Measurements from ENCODE around the gene KDM5B.

The KDM5B gene

GRCh38 chr1:202807926-202808757, at the start of gene KDM5B:
Gene KDM5B, minus strand, starts transcription at chr1:202808421. Its CDS starts 116 bp downstream, at chr1:202808305.
- Mint-ChIP-seq H3K4me1 (peaks cover 31 to 59% of the 10 kb centered on the region in 2 donors), H3K9me3 (no peaks in the 10 kb centered on the region), H3K36me3 (no peaks in the 10 kb centered on the region), H3K27ac (peak within 1 kb of the TSS; percentile 89), H3K27me3 (peaks cover 7 to 14% of the 10 kb centered on the region in 2 donors), H3K4me3 (peak within 1 kb of the TSS; percentile 85 to 89)
- DNase-seq (peak; percentile 50), ATAC-seq (replicated peaks) (peak; percentile 43)

GRCh38 chr1:202857136-202857610, 49.0 kb upstream of the KDM5B start:
- Mint-ChIP-seq H3K4me1 (peaks cover 9 to 17% of the 10 kb centered on the region in 2 donors), H3K27me3 (peaks cover 15 to 24% of the 10 kb centered on the region in 2 donors), H3K36me3 (peaks cover 0 to 3% of the 10 kb centered on the region in 2 donors), H3K4me3 (no peak overlapping the region), H3K27ac (no peak overlapping the region), H3K9me3 (no peaks in the 10 kb centered on the region)
- ATAC-seq (replicated peaks) (no peak), DNase-seq (no peak)

GRCh38 chr1:202856014-202856413, 47.8 kb upstream of the KDM5B start:
- no peak overlapping the region for H3K27ac Mint-ChIP-seq
- peaks cover 0 to 5% of the 10 kb centered on the region in 2 donors for H3K4me1 Mint-ChIP-seq
- no peaks in the 10 kb centered on the region for H3K36me3 Mint-ChIP-seq
- ATAC-seq (replicated peaks) (no peak), DNase-seq (no peak)
- no peak overlapping the region for H3K4me3 Mint-ChIP-seq
- no peaks in the 10 kb centered on the region for H3K9me3 Mint-ChIP-seq
- H3K27me3 Mint-ChIP-seq = peaks cover 5 to 12% of the 10 kb centered on the region in 2 donors

GRCh38 chr1:202854787-202855186, 46.6 kb upstream of the KDM5B start:
- Mint-ChIP-seq H3K4me3 (no peak overlapping the region), H3K27me3 (peaks cover 3 to 4% of the 10 kb centered on the region in 2 donors), H3K27ac (no peak overlapping the region), H3K36me3 (no peaks in the 10 kb centered on the region), H3K9me3 (no peaks in the 10 kb centered on the region), H3K4me1 (peaks cover 0 to 3% of the 10 kb centered on the region in 2 donors)
- ATAC-seq (replicated peaks) = no peak
- DNase-seq = no peak

- Mint-ChIP-seq H3K4me3 (no peak overlapping the region), H3K27me3 (no peaks in the 10 kb centered on the region), H3K27ac (no peak overlapping the region), H3K36me3 (no peaks in the 10 kb centered on the region), H3K4me1 (peaks cover 7 to 10% of the 10 kb centered on the region in 2 donors), H3K9me3 (no peaks in the 10 kb centered on the region)
- ATAC-seq (replicated peaks) (peak; percentile 55 to 74), DNase-seq (peak; percentile 17)
These were observed 44.1 kb upstream of the KDM5B start for GRCh38 chr1:202852163-202852904.

GRCh38 chr1:202850593-202851362, 42.6 kb upstream of the KDM5B start:
- no peak for ATAC-seq (replicated peaks)
- no peak overlapping the region for H3K4me3 Mint-ChIP-seq
- no peaks in the 10 kb centered on the region for H3K9me3 Mint-ChIP-seq
- H3K36me3 Mint-ChIP-seq = no peaks in the 10 kb centered on the region
- H3K27ac Mint-ChIP-seq = peak overlapping the region; percentile 59
- H3K4me1 Mint-ChIP-seq = peaks cover 7 to 10% of the 10 kb centered on the region in 2 donors
- no peaks in the 10 kb centered on the region for H3K27me3 Mint-ChIP-seq
- DNase-seq = no peak

GRCh38 chr1:202848191-202848542, 39.9 kb upstream of the KDM5B start:
- H3K27ac Mint-ChIP-seq = peak overlapping the region; percentile 45

GRCh38 chr1:202844935-202845334, 36.7 kb upstream of the KDM5B start:
- DNase-seq = no peak
- Mint-ChIP-seq H3K36me3 (no peaks in the 10 kb centered on the region), H3K27ac (no peak overlapping the region), H3K4me3 (no peak overlapping the region), H3K4me1 (peaks cover 7% of the 10 kb centered on the region in 2 donors), H3K27me3 (peaks cover 0 to 9% of the 10 kb centered on the region in 2 donors), H3K9me3 (no peaks in the 10 kb centered on the region)
- no peak for ATAC-seq (replicated peaks)

More at GRCh38 chr1:202848191-202848542, 39.9 kb upstream of the KDM5B start:
- Mint-ChIP-seq H3K9me3 (no peaks in the 10 kb centered on the region), H3K27me3 (no peaks in the 10 kb centered on the region), H3K36me3 (no peaks in the 10 kb centered on the region), H3K4me1 (peaks cover 7 to 10% of the 10 kb centered on the region in 2 donors), H3K4me3 (no peak overlapping the region)
- ATAC-seq (replicated peaks) (peak; percentile 86 to 93), DNase-seq (peak; percentile 10)

GRCh38 chr1:202844259-202844658, 36.0 kb upstream of the KDM5B start:
- H3K27ac Mint-ChIP-seq = no peak overlapping the region
- H3K4me1 Mint-ChIP-seq = peaks cover 7% of the 10 kb centered on the region in 2 donors
- H3K4me3 Mint-ChIP-seq = no peak overlapping the region
- no peak for DNase-seq
- ATAC-seq (replicated peaks) = no peak
- peaks cover 0 to 9% of the 10 kb centered on the region in 2 donors for H3K27me3 Mint-ChIP-seq
- H3K9me3 Mint-ChIP-seq = no peaks in the 10 kb centered on the region
- no peaks in the 10 kb centered on the region for H3K36me3 Mint-ChIP-seq

- H3K36me3 Mint-ChIP-seq = no peaks in the 10 kb centered on the region
These were observed 34.9 kb upstream of the KDM5B start for GRCh38 chr1:202843081-202843480.

GRCh38 chr1:202837746-202838262, 29.6 kb upstream of the KDM5B start:
- DNase-seq = no peak
- no peak for ATAC-seq (replicated peaks)
- no peaks in the 10 kb centered on the region for H3K9me3 Mint-ChIP-seq
- H3K27ac Mint-ChIP-seq = no peak overlapping the region
- H3K27me3 Mint-ChIP-seq = peaks cover 13 to 34% of the 10 kb centered on the region in 2 donors
- no peak overlapping the region for H3K4me3 Mint-ChIP-seq
- peaks cover 22 to 27% of the 10 kb centered on the region in 2 donors for H3K4me1 Mint-ChIP-seq
- no peaks in the 10 kb centered on the region for H3K36me3 Mint-ChIP-seq

More at GRCh38 chr1:202843081-202843480, 34.9 kb upstream of the KDM5B start:
- ATAC-seq (replicated peaks) (no peak), DNase-seq (no peak)
- H3K27ac Mint-ChIP-seq = peak overlapping the region; percentile 32
- peaks cover under 1 to 12% of the 10 kb centered on the region in 2 donors for H3K27me3 Mint-ChIP-seq
- no peaks in the 10 kb centered on the region for H3K9me3 Mint-ChIP-seq
- H3K4me3 Mint-ChIP-seq = no peak overlapping the region
- peaks cover 3% of the 10 kb centered on the region in 2 donors for H3K4me1 Mint-ChIP-seq

GRCh38 chr1:202836623-202837403, 28.6 kb upstream of the KDM5B start:
- no peak for ATAC-seq (replicated peaks)
- Mint-ChIP-seq H3K9me3 (no peaks in the 10 kb centered on the region), H3K4me3 (no peak overlapping the region), H3K4me1 (peaks cover 22 to 27% of the 10 kb centered on the region in 2 donors), H3K27me3 (peaks cover 13 to 34% of the 10 kb centered on the region in 2 donors), H3K27ac (peak overlapping the region; percentile 42), H3K36me3 (no peaks in the 10 kb centered on the region)
- no peak for DNase-seq

- H3K9me3 Mint-ChIP-seq = no peaks in the 10 kb centered on the region
- H3K4me1 Mint-ChIP-seq = peaks cover 22 to 27% of the 10 kb centered on the region in 2 donors
- H3K27ac Mint-ChIP-seq = peak overlapping the region; percentile 6
- peaks cover 13 to 25% of the 10 kb centered on the region in 2 donors for H3K27me3 Mint-ChIP-seq
- peak; percentile 69 to 77 for ATAC-seq (replicated peaks)
- H3K4me3 Mint-ChIP-seq = no peak overlapping the region
- no peaks in the 10 kb centered on the region for H3K36me3 Mint-ChIP-seq
- peak; percentile 5 for DNase-seq
These were observed 27.4 kb upstream of the KDM5B start for GRCh38 chr1:202835548-202836072.
